K562 (cell line): ENCODE results near the gene TBC1D5. TPM values are rescaled to one million over a fixed set of nuclear protein-coding genes. Genes with fewer than 3 reads are reported as not detected.

Source experiments
- ADNP ChIP-seq: fragments of 200-800 bp; sonication (Bioruptor generic); IDR thresholded peaks from 2 replicates; pipeline ENCODE4 v1.6.1; 2016; ENCODE audit warnings: missing genetic modification characterization, missing compliant biosample characterization
- ARID2 ChIP-seq: fragments of 450-650 bp; IDR thresholded peaks from 2 replicates; pipeline ENCODE4 v1.6.1; 2017; ENCODE audit warnings: antibody characterized with exemption, mild to moderate bottlenecking
- EP300 ChIP-seq: IDR thresholded peaks from 2 replicates; pipeline ENCODE4 v1.6.1; 2012; ENCODE audit warnings: low read length, improper control_type of control experiment
- HNRNPL ChIP-seq: fragments of 200-400 bp; formaldehyde crosslinking; IDR thresholded peaks from 2 replicates; pipeline ENCODE4 v1.6.1; 2017; ENCODE audit warnings: low read depth, mild to moderate bottlenecking, low read length
- MAFG ChIP-seq: fragments of 450-650 bp; conservative IDR thresholded peaks from 2 replicates; pipeline ENCODE4 v1.6.1; 2016; ENCODE audit warnings: missing genetic modification characterization, missing compliant biosample characterization
- MTA3 ChIP-seq: fragments of 450-650 bp; formaldehyde crosslinking; IDR thresholded peaks from 2 replicates; pipeline ENCODE4 v1.6.1; 2017; ENCODE audit warnings: mild to moderate bottlenecking, borderline replicate concordance
- NR3C1 ChIP-seq: sonication (generic); formaldehyde crosslinking; IDR thresholded peaks from 2 replicates; pipeline ENCODE4 v1.8.1; 2022; ENCODE audit warnings: missing genetic modification reagents
- PYGO2 ChIP-seq: fragments of 450-650 bp; IDR thresholded peaks from 2 replicates; pipeline ENCODE4 v1.6.1; 2016; ENCODE audit warnings: mild to moderate bottlenecking, missing genetic modification characterization, moderate library complexity, missing compliant biosample characterization
- SIX5 ChIP-seq, 2 experiments: IDR thresholded peaks; 2 replicates each; pipeline ENCODE4 v1.6.1; 2011; ENCODE audit warnings: low read length in 2 of 2, borderline replicate concordance in 1 of 2, low read depth in 1 of 2, mild to moderate bottlenecking in 1 of 2, moderate library complexity in 1 of 2; ENCODE audit not compliant: insufficient read depth in 1 of 2
- SREBF1 ChIP-seq: fragments of 150-350 bp; IDR thresholded peaks from 2 replicates; pipeline ENCODE4 v1.6.1; 2014; ENCODE audit warnings: antibody characterized with exemption, low read depth, low read length, borderline replicate concordance
- polyA plus RNA-seq, 8 experiments: library from polyadenylated mRNA; depleted of rRNA in 4 of 8; stranded (reverse) in 5 of 8; unstranded in 3 of 8; fragments of >200 nt; fragmentation: Nextera tagmentation in 2 of 8; fragmentation: Illumina TruSeq in 1 of 8; extraction: Ambion mirVana in 2 of 8; extraction: Trizol in 1 of 8; gene quantifications; 2 replicates each; pipeline versions ENCODE4 v1.2.1 to v1.2.3, GENCODE V29; 2011 to 2014; ENCODE audit warnings: inconsistent platforms in 1 of 8, missing spikeins in 1 of 8
- total RNA-seq, 7 experiments: library from RNA; depleted of rRNA in 6 of 7; stranded (reverse); fragments of >200 nt in 6 of 7; fragmentation: Illumina TruSeq in 2 of 7; extraction: Trizol in 2 of 7; gene quantifications; 2 replicates each; pipeline versions ENCODE4 v1.2.1 to v1.2.3, GENCODE V29; 2011 to 2021; ENCODE audit warnings: low replicate concordance in 1 of 7
- TF ChIP-seq, protein P1 (sequence below): fragments of 450-650 bp; IDR thresholded peaks from 2 replicates; pipeline ENCODE4 v1.6.1; 2016; ENCODE audit warnings: borderline replicate concordance
- TF ChIP-seq, protein P2 (sequence below): sonication (generic); formaldehyde crosslinking; IDR thresholded peaks from 2 replicates; pipeline ENCODE4 v1.8.0; 2023; ENCODE audit warnings: missing genetic modification reagents, mild to moderate bottlenecking, borderline replicate concordance
- TF ChIP-seq, protein P3 (sequence below): sonication (generic); formaldehyde crosslinking; IDR thresholded peaks from 2 replicates; pipeline ENCODE4 v1.8.0; 2022; ENCODE audit warnings: missing genetic modification reagents, mild to moderate bottlenecking, moderate library complexity, borderline replicate concordance
- TF ChIP-seq, protein P4 (sequence below): sonication (generic); formaldehyde crosslinking; IDR thresholded peaks from 2 replicates; pipeline ENCODE4 v1.8.0; 2022; ENCODE audit warnings: mild to moderate bottlenecking, missing genetic modification reagents
- TF ChIP-seq, protein P5 (sequence below): fragments of 450-650 bp; formaldehyde crosslinking; IDR thresholded peaks from 2 replicates; pipeline ENCODE4 v1.4.0; 2020; ENCODE audit warnings: mild to moderate bottlenecking, moderate library complexity

TBC1D5 gene
- total and polyA plus RNA-seq, 9 of the 15 experiments (the other 6 are each of a cell fraction or from before 2014, with no cell fraction given): 2.9 to 38.1 (median 25.6) TPM

DNA sequence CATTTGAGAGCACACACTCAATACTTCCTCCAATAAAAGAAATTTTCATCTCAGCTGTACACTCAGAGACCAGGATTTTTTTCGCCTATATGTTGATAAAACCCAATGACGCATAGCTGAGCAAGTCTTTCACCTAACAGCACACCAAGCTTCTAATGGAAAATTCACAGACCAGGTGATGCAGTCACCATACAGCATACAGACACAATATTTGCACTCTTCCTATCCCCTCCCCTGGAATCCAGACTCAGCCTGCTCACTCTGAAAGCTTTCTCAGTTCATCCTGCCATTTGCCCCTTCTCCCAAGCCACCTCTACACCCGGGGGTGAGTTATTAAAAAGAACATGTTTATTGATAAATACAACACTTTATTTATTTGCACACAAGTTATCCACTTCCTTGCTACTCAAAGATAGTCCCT is 1.7 kb downstream of the TBC1D5 start (continued):
- TF ChIP-seq HNRNPL: no peak
- TF ChIP-seq, protein P1, sequence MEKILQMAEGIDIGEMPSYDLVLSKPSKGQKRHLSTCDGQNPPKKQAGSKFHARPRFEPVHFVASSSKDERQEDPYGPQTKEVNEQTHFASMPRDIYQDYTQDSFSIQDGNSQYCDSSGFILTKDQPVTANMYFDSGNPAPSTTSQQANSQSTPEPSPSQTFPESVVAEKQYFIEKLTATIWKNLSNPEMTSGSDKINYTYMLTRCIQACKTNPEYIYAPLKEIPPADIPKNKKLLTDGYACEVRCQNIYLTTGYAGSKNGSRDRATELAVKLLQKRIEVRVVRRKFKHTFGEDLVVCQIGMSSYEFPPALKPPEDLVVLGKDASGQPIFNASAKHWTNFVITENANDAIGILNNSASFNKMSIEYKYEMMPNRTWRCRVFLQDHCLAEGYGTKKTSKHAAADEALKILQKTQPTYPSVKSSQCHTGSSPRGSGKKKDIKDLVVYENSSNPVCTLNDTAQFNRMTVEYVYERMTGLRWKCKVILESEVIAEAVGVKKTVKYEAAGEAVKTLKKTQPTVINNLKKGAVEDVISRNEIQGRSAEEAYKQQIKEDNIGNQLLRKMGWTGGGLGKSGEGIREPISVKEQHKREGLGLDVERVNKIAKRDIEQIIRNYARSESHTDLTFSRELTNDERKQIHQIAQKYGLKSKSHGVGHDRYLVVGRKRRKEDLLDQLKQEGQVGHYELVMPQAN: 0 out of 2 replicates have a peak, but pooled peaks have one; percentile 20
- TF ChIP-seq, protein P2, sequence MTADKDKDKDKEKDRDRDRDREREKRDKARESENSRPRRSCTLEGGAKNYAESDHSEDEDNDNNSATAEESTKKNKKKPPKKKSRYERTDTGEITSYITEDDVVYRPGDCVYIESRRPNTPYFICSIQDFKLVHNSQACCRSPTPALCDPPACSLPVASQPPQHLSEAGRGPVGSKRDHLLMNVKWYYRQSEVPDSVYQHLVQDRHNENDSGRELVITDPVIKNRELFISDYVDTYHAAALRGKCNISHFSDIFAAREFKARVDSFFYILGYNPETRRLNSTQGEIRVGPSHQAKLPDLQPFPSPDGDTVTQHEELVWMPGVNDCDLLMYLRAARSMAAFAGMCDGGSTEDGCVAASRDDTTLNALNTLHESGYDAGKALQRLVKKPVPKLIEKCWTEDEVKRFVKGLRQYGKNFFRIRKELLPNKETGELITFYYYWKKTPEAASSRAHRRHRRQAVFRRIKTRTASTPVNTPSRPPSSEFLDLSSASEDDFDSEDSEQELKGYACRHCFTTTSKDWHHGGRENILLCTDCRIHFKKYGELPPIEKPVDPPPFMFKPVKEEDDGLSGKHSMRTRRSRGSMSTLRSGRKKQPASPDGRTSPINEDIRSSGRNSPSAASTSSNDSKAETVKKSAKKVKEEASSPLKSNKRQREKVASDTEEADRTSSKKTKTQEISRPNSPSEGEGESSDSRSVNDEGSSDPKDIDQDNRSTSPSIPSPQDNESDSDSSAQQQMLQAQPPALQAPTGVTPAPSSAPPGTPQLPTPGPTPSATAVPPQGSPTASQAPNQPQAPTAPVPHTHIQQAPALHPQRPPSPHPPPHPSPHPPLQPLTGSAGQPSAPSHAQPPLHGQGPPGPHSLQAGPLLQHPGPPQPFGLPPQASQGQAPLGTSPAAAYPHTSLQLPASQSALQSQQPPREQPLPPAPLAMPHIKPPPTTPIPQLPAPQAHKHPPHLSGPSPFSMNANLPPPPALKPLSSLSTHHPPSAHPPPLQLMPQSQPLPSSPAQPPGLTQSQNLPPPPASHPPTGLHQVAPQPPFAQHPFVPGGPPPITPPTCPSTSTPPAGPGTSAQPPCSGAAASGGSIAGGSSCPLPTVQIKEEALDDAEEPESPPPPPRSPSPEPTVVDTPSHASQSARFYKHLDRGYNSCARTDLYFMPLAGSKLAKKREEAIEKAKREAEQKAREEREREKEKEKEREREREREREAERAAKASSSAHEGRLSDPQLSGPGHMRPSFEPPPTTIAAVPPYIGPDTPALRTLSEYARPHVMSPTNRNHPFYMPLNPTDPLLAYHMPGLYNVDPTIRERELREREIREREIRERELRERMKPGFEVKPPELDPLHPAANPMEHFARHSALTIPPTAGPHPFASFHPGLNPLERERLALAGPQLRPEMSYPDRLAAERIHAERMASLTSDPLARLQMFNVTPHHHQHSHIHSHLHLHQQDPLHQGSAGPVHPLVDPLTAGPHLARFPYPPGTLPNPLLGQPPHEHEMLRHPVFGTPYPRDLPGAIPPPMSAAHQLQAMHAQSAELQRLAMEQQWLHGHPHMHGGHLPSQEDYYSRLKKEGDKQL (CRISPR knock-in tag): no peak
- TF ChIP-seq MTA3: no peak
- TF ChIP-seq ARID2: no peak
- TF ChIP-seq PYGO2 (tag): no peak
- TF ChIP-seq, protein P3, sequence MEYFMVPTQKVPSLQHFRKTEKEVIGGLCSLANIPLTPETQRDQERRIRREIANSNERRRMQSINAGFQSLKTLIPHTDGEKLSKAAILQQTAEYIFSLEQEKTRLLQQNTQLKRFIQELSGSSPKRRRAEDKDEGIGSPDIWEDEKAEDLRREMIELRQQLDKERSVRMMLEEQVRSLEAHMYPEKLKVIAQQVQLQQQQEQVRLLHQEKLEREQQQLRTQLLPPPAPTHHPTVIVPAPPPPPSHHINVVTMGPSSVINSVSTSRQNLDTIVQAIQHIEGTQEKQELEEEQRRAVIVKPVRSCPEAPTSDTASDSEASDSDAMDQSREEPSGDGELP (CRISPR knock-in tag): no peak
- no peak for TF ChIP-seq ADNP
- no peak for TF ChIP-seq NR3C1 (CRISPR knock-in tag)
- no peak for TF ChIP-seq MAFG (tag)
- TF ChIP-seq EP300: no peak
- TF ChIP-seq, protein P4, sequence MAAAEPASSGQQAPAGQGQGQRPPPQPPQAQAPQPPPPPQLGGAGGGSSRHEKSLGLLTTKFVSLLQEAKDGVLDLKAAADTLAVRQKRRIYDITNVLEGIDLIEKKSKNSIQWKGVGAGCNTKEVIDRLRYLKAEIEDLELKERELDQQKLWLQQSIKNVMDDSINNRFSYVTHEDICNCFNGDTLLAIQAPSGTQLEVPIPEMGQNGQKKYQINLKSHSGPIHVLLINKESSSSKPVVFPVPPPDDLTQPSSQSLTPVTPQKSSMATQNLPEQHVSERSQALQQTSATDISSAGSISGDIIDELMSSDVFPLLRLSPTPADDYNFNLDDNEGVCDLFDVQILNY (CRISPR knock-in tag): no peak
- no peak for TF ChIP-seq SIX5 (IDR thresholded peaks at IDR 0.05; ENCODE audit: borderline replicate concordance in 1 of 2, insufficient read depth in 1 of 2, low read depth in 1 of 2, low read length in 2 of 2)
- TF ChIP-seq SREBF1: no peak
- TF ChIP-seq, protein P5, sequence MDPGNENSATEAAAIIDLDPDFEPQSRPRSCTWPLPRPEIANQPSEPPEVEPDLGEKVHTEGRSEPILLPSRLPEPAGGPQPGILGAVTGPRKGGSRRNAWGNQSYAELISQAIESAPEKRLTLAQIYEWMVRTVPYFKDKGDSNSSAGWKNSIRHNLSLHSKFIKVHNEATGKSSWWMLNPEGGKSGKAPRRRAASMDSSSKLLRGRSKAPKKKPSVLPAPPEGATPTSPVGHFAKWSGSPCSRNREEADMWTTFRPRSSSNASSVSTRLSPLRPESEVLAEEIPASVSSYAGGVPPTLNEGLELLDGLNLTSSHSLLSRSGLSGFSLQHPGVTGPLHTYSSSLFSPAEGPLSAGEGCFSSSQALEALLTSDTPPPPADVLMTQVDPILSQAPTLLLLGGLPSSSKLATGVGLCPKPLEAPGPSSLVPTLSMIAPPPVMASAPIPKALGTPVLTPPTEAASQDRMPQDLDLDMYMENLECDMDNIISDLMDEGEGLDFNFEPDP (CRISPR knock-in tag): no peak
